Measurements from ENCODE around the gene CABP7. TPM values are rescaled to one million over a fixed set of nuclear protein-coding genes. Genes with fewer than 3 reads are reported as not detected.

The CABP7 gene
- total RNA-seq, 1 donor from 2014 or later: not detected

GRCh38 chr22:29731058-29731850, 11.5 kb downstream of the CABP7 start:
- Mint-ChIP-seq H3K9me3 (no peaks in the 10 kb centered on the region), H3K4me1 (no peaks in the 10 kb centered on the region), H3K36me3 (ENCODE audit: low read depth) (no peaks in the 10 kb centered on the region), H3K27ac (ENCODE audit: unreplicated experiment) (no peak overlapping the region), H3K4me3 (no peak overlapping the region), H3K27me3 (ENCODE audit: low read depth) (peaks cover 4% of the 10 kb centered on the region)
- TF ChIP-seq, protein P1, sequence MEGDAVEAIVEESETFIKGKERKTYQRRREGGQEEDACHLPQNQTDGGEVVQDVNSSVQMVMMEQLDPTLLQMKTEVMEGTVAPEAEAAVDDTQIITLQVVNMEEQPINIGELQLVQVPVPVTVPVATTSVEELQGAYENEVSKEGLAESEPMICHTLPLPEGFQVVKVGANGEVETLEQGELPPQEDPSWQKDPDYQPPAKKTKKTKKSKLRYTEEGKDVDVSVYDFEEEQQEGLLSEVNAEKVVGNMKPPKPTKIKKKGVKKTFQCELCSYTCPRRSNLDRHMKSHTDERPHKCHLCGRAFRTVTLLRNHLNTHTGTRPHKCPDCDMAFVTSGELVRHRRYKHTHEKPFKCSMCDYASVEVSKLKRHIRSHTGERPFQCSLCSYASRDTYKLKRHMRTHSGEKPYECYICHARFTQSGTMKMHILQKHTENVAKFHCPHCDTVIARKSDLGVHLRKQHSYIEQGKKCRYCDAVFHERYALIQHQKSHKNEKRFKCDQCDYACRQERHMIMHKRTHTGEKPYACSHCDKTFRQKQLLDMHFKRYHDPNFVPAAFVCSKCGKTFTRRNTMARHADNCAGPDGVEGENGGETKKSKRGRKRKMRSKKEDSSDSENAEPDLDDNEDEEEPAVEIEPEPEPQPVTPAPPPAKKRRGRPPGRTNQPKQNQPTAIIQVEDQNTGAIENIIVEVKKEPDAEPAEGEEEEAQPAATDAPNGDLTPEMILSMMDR (conservative IDR thresholded peaks at IDR 0.05): no peak
- DNase-seq (ENCODE audit: low read depth, low spot score): no peak

GRCh38 chr22:29732883-29733282, 13.1 kb downstream of the CABP7 start:
- TF ChIP-seq, protein P1 (conservative IDR thresholded peaks at IDR 0.05): no peak
- H3K4me3 Mint-ChIP-seq: no peak overlapping the region
- H3K36me3 Mint-ChIP-seq (ENCODE audit: low read depth): no peaks in the 10 kb centered on the region
- H3K4me1 Mint-ChIP-seq: no peaks in the 10 kb centered on the region
- H3K9me3 Mint-ChIP-seq: no peaks in the 10 kb centered on the region
- no peak overlapping the region for H3K27ac Mint-ChIP-seq (ENCODE audit: unreplicated experiment)
- DNase-seq (ENCODE audit: low read depth, low spot score): no peak
- no peaks in the 10 kb centered on the region for H3K27me3 Mint-ChIP-seq (ENCODE audit: low read depth)

DNA sequence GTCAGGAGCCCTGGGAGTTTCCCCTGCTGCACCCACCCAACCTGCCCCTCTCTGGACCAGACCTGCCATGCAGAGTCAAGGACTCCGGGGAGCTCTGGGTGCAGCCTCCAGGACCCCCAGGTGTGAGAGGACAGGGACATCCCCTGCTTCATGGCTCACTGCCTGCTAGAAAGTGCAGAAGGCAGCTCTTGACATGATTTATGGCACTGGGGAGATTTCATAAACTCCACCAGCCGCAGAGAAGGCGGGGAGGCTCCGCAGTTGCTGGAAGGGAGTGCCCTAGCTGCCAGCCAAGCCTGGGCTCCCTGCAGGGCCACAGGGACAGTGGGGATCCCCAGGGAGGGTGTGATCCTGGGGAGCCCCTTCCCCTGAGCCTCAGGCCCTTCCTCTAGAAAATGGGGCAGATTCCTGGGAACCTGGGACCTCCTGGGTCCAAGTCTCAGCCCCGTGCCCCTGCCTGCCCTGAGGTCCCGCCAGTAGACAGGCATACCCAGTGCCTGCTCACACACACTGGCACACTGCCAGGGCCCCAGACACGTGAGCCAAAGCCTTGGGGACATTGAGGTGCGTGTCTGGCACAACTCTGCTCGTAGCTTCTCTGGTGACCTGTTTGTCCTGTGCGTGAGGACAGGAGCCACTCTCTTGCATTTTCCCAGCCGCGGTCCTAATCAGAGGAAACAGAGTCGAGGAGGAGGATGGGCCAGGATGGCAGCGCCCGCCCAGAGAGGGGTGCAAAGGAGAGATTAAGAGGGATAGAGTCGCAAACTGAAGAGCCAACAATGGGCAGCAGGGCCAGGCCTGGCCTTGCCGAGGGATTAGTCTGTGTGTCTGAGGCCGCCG, 13.8 kb downstream of the CABP7 start:
- Mint-ChIP-seq H3K9me3 (no peaks in the 10 kb centered on the region), H3K4me3 (no peak overlapping the region), H3K27ac (ENCODE audit: unreplicated experiment) (no peak overlapping the region), H3K4me1 (no peaks in the 10 kb centered on the region), H3K27me3 (ENCODE audit: low read depth) (no peaks in the 10 kb centered on the region), H3K36me3 (ENCODE audit: low read depth) (no peaks in the 10 kb centered on the region)
- TF ChIP-seq, protein P1 (conservative IDR thresholded peaks at IDR 0.05): no peak
- no peak for DNase-seq (ENCODE audit: low read depth, low spot score)

- H3K4me3 Mint-ChIP-seq: no peak overlapping the region
- TF ChIP-seq, protein P1 (conservative IDR thresholded peaks at IDR 0.05): no peak
- H3K36me3 Mint-ChIP-seq (ENCODE audit: low read depth): no peaks in the 10 kb centered on the region
- no peak overlapping the region for H3K27ac Mint-ChIP-seq (ENCODE audit: unreplicated experiment)
- no peaks in the 10 kb centered on the region for H3K4me1 Mint-ChIP-seq
- no peaks in the 10 kb centered on the region for H3K27me3 Mint-ChIP-seq (ENCODE audit: low read depth)
- DNase-seq (ENCODE audit: low read depth, low spot score): no peak
- no peaks in the 10 kb centered on the region for H3K9me3 Mint-ChIP-seq
These were observed 14.6 kb downstream of the CABP7 start for GRCh38 chr22:29734406-29734805.

GRCh38 chr22:29734838-29735237, 15.0 kb downstream of the CABP7 start:
- no peak overlapping the region for H3K27ac Mint-ChIP-seq (ENCODE audit: unreplicated experiment)
- H3K27me3 Mint-ChIP-seq (ENCODE audit: low read depth): no peaks in the 10 kb centered on the region
- H3K4me1 Mint-ChIP-seq: no peaks in the 10 kb centered on the region
- no peaks in the 10 kb centered on the region for H3K9me3 Mint-ChIP-seq
- DNase-seq (ENCODE audit: low read depth, low spot score): no peak
- H3K36me3 Mint-ChIP-seq (ENCODE audit: low read depth): no peaks in the 10 kb centered on the region
- TF ChIP-seq, protein P1 (conservative IDR thresholded peaks at IDR 0.05): no peak
- H3K4me3 Mint-ChIP-seq: no peak overlapping the region
